Lower lobe of right lung (tissue), 2 donors: ENCODE results near the gene C16orf90. TPM values are rescaled to one million over a fixed set of nuclear protein-coding genes. Genes with fewer than 3 reads are reported as not detected.

ENCODE experiments used
- ATAC-seq, 2 donors: fragments of 200-7000 bp; cut with Tn5 transposase; one replicate each; pipeline ENCODE4 v1.9.1; 2020 to 2022; ENCODE audit warnings: mild to moderate bottlenecking in 2 of 2, moderate library complexity in 2 of 2
- DNase-seq: peaks from one replicate; pipeline ENCODE4 v3.0.0-alpha.2; 2020
- H3K27ac ChIP-seq: fragments of 200-600 bp; one replicate; pipeline ENCODE4 v1.8.0; 2022
- H3K27me3 ChIP-seq: fragments of 200-600 bp; one replicate; pipeline ENCODE4 v1.8.0; 2022; ENCODE audit warnings: low read depth
- H3K36me3 ChIP-seq: fragments of 200-600 bp; one replicate; pipeline ENCODE4 v1.8.0; 2022; ENCODE audit warnings: mild to moderate bottlenecking
- H3K4me1 ChIP-seq: fragments of 200-600 bp; one replicate; pipeline ENCODE4 v1.8.0; 2022
- H3K4me3 ChIP-seq: fragments of 200-600 bp; one replicate; pipeline ENCODE4 v1.8.0; 2022; ENCODE audit warnings: mild to moderate bottlenecking
- H3K9me3 ChIP-seq: fragments of 200-600 bp; one replicate; pipeline ENCODE4 v1.8.0; 2022
- CTCF ChIP-seq: fragments of 200-600 bp; IDR thresholded peaks from one replicate; pipeline ENCODE4 v1.8.0; 2022; ENCODE audit warnings: antibody characterized with exemption, mild to moderate bottlenecking
- intact Hi-C: fragments of 100-400 bp; cut with DNase I; formaldehyde crosslinking; loops from one replicate; pipeline ENCODE4 v1.11.0; 2022
- total RNA-seq: library from RNA; stranded (reverse); fragmentation: NEBNext Ultra II Directional; extraction: Animal tissue kit (Norgen Biotek cat#: 25700); gene quantifications from one replicate; pipeline ENCODE4 v1.2.1, GENCODE V29; 2021
- donor health status: DM: no; HTN: yes; CAD: no; lungs with severe emphysema.

The C16orf90 gene
- total RNA-seq, 1 donor from 2014 or later: not detected

GRCh38 chr16:3496386-3496785, 1.1 kb upstream of the C16orf90 start:
- H3K27me3 ChIP-seq: no peaks in the 10 kb centered on the region
- H3K9me3 ChIP-seq: no peaks in the 10 kb centered on the region
- ATAC-seq (no peak), DNase-seq (peak; percentile 42)
- intact Hi-C loops: no loop called here
- no peak for TF ChIP-seq CTCF
- H3K36me3 ChIP-seq: no peaks in the 10 kb centered on the region
- peaks cover under 1% of the 10 kb centered on the region for H3K4me1 ChIP-seq
- H3K27ac ChIP-seq: no peak overlapping the region
- no peak overlapping the region for H3K4me3 ChIP-seq

GRCh38 chr16:3494386-3494973, 809 bp downstream of the C16orf90 start:
- no peak for TF ChIP-seq CTCF
- no peaks in the 10 kb centered on the region for H3K4me1 ChIP-seq
- no peak overlapping the region for H3K27ac ChIP-seq
- H3K4me3 ChIP-seq: no peak overlapping the region
- no peaks in the 10 kb centered on the region for H3K36me3 ChIP-seq
- ATAC-seq (no peak), DNase-seq (peak; percentile 35)
- intact Hi-C loops: no loop called here
- H3K27me3 ChIP-seq: no peaks in the 10 kb centered on the region
- no peaks in the 10 kb centered on the region for H3K9me3 ChIP-seq

- no peaks in the 10 kb centered on the region for H3K9me3 ChIP-seq
- DNase-seq (peak; percentile 40), ATAC-seq (no peak)
- no peak overlapping the region for H3K4me3 ChIP-seq
- no peak overlapping the region for H3K27ac ChIP-seq
- intact Hi-C loops: no loop called here
- no peaks in the 10 kb centered on the region for H3K4me1 ChIP-seq
- H3K36me3 ChIP-seq: peaks cover 7% of the 10 kb centered on the region
- TF ChIP-seq CTCF: no peak
- H3K27me3 ChIP-seq: no peaks in the 10 kb centered on the region
These were observed 2.9 kb downstream of the C16orf90 start for GRCh38 chr16:3492356-3492755.

- no peak for TF ChIP-seq CTCF
- peak; percentile 41 for DNase-seq
These were observed 4.2 kb downstream of the C16orf90 start for GRCh38 chr16:3490911-3491629.

GRCh38 chr16:3488801-3489200, 6.5 kb downstream of the C16orf90 start:
- intact Hi-C loops: no loop called here
- H3K9me3 ChIP-seq: no peaks in the 10 kb centered on the region
- ATAC-seq (no peak), DNase-seq (no peak)
- H3K4me3 ChIP-seq: no peak overlapping the region
- no peak overlapping the region for H3K27ac ChIP-seq
- no peaks in the 10 kb centered on the region for H3K27me3 ChIP-seq
- H3K4me1 ChIP-seq: no peaks in the 10 kb centered on the region
- peaks cover 42% of the 10 kb centered on the region for H3K36me3 ChIP-seq
- no peak for TF ChIP-seq CTCF

More at GRCh38 chr16:3490911-3491629, 4.2 kb downstream of the C16orf90 start:
- ATAC-seq: peak in 1 of 2 donors; percentile 13
- no peaks in the 10 kb centered on the region for H3K9me3 ChIP-seq
- H3K36me3 ChIP-seq: peaks cover 19% of the 10 kb centered on the region
- H3K27me3 ChIP-seq: no peaks in the 10 kb centered on the region
- H3K4me1 ChIP-seq: no peaks in the 10 kb centered on the region
- no peak overlapping the region for H3K4me3 ChIP-seq
- intact Hi-C loops: no loop called here
- H3K27ac ChIP-seq: no peak overlapping the region
